Stimulated activated CD4-positive, alpha-beta T cell treated with anti-CD3 and anti-CD28 coated beads, Interleukin-2, amount 100 ng/mL, for 4 hours (primary cell): ENCODE data around the gene RIPK4.

Experiments used
- DNase-seq: peaks from one replicate; pipeline ENCODE4 v3.0.0-alpha.2; 2020; ENCODE audit warnings: low read depth

RIPK4 gene

DNA sequence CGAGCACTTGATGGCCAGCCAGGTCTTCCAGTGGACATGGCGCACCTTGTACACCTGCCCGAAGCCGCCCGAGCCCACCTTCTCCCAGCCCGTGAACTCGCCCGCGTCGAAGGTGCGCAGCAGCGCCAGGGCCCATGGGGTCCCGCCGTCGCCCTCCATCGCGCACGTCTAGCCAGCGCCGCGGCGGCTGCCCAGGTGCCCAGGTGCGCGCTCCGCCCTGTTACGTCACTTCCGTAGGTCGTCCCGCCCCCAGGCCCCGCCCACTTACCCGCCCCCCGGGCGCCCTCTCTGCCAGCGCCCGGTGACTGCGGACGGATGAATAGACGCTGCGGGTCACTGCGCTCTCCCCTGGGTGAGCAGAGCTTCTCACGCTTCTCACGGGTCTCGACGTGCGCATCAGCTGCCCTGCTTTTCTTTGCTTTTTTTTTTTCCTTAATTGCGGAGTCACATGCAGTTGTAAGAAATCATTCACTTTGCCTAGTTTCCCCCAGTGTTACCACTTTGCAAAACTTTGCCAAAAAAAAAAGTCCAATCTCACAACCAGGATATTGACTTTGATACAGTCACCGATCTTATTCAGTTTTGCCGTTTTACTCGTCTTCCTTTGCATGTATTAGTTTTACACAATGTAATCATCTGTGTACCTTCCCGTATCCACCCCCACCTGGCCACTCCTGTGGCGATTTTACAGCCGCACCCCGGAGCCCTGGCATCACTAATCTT is at the start of gene RIPK4:
Gene RIPK4, minus strand, starts transcription at position 170 of the 723 bp plus-strand sequence. Its CDS starts 11 bp downstream, at position 159.
- peak; percentile 55 for DNase-seq

DNA sequence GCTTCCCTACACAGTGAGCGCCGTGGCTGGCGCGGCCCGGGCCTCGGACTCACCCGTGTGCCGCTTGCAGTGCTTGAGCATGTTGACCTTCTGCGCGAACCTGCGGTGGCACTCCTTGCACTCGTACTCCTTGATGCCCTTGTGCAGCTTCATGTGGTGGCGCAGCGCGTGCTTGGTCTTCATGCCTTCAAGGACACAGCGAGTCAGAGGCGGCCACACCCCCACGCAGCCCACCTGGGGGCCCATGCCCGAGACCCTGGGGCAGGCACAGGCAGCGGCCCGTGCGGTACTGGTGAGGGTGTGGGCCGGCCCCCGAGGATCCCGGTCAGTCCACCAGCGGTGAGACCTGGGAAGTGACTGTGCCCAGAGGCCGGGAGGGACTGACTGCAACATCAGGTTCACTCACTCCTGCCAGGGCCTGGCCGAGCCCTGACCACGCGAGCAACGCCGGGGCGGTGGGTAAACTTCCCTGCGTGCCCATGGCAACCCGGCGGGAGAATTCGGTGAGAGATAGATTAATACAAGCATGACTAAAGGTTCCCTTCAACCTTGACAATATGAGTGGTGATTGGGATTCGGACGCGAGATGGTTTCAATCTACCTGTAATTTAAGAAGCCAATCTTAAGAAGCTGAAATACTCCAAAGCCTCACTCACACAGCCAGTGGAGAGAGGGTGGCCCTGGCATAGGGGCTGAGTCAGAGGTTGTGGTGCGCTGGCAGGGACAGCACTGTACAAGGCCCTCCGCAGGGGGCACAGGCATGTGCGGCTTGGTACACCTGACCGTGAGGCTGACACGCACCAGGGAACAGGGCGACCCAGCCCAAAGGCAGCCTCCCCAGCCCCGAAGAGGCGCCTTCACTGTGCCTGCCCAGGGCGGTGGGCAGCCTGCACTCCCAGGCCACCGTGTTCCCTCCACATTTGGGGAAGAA is 49.1 kb upstream of the RIPK4 start:
- DNase-seq: no peak

DNA sequence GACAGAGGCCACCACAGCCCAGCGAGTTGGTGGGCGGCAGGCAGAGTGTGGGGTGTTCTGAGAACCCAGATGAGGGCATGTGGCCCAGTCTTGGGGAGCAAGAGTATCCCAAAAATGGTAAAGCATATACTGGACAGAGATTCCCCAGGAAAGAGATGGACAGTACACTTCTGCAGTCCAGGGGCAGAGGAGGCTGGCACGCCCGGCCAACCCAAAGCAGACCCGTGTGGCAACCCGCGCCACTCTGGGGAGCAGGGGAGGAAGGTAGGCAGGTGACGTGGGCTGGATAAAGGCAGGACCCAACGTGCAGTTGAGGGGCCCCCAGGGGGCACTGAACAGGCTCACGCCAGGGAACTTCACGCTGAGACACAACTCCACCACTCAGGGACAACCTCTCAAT is 46.4 kb upstream of the RIPK4 start:
- DNase-seq: no peak

DNA sequence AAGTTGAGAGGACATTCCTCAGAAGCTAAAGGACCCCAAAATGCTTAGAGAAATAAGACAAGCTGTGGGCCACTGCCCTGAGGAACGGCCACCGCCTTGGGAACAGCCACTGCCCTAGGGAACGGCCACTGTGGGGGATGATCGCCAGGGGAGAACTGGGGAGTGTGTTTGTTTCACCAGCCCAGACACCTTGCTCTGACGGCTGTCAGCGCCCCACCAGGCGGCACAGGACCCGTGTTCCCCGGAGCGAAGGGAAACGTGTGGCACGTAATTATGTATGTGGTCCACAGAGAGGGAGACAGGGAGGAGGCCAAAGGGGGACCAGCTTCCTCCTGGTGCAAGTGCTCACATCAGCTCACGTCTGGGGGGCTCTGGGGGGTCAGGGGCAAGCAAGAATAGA is 45.8 kb upstream of the RIPK4 start:
- DNase-seq: no peak

DNA sequence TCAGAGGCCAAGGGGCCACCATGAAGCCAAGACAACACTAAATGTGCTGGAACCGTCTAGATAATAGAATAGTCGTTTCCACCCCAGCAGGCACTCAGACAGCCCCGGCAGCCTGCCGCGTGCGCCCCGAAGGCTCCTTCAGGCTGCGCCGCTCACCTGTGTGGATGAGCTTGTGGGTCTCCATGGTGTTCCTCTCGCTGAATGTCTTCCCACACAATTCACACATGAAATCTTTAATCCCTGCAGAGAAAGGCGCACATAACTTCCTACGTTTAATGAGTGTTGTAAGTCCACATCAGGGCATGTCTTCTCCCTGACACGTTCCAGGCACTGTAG is 43.7 kb upstream of the RIPK4 start:
- no peak for DNase-seq

DNA sequence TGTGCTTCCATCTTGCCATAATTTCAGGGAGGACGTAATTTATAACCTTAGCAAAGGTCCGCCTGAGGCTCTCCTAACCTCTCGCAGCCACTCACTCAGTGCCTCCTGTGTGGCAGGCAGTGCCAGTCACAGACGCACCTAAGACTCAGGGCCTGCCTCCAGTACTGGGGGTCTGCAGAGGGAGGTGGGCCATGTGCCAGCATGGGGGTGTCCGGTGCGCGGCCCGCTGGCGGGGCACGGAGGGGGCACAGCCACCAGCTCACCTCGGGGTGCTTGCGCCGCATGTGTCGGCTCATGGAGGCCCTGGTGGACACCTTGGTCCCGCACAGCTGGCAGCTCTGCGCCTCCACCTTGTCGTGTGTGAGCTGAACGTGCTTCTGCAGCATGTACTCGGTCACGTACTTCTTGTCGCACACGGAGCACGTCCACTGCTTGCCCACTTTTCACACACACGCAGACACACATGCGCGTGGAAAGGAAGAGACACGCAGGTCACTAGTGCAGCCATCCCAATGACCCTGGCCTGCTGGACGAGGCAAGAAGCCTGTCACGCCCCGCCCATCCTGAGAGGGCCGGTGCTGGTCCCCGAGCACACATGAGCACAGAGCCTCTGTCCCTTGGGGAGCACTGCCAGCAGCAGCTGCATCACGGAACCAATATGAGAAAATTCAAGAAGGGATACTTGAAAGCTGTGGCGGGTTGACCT is 43.2 kb upstream of the RIPK4 start:
- no peak for DNase-seq

DNA sequence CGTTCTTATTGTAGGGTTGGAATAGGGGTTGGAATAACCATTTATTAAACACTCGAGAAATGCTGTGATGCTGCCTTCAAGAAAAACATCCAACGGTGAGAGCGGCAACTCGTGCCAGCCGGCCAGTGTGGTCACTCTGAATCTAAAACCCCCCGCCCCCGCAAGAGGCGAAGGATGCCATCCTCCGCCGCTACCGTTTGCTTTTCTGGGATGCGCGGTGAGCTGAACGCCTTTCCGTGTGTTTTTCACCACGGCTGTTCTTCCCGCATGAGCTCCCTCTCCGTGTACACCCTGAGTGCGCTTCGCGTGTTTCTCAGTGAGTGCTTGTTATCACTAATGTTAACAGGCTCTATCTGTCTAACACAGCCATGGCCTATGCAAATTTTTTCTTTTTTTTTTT is 42.0 kb upstream of the RIPK4 start:
- DNase-seq: no peak

DNA sequence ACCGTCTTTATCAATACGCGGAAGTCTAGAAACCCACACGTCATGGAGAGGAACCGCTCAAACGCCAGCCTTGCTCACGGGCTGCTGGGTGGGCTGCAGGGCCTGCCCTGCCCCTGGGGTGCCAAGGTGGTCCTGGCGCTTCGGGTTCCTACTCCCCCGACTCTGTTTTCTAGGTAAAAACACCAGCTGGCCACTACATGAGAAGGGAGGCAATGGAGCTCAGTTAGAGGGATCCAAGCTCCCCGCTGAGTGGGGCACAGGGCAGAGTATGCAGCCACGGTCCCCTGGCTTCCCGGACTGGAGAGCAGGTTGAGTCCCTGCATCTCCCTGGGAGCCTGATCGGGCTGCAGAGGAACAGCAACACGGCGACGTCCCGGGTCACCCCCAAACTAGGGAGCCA is 41.2 kb upstream of the RIPK4 start:
- DNase-seq: no peak

DNA sequence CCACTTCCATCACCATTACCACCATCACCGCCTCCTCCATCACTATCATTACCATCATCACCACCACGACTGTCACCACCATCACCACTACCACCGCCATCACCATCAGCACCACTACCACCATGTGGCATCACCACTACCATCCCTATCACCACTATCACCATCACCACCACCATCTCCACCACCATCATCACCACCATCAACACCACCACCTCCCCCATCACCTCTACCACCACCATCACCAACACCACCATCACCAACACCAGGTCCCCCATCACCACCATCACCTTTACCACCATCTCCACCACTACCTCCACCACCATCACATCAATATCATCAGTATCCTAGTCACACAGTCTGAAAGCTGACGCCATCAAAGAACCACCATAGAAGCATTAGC is 39.9 kb upstream of the RIPK4 start:
- no peak for DNase-seq

DNA sequence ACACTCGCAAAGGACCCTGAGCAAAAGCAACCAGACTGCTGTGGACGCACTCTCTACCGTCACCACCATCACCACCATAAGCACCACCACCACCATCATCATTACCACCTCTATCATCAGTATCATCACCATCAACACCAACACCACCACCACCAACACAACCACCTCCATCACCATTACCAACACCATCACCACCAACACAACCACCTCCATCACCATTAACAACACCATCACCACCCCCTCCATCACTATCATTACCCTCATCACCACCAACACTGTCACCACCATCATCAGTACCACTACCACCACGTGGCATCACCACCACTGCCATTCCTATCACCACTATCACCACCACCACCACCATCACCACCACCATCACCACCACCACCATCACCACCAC is 38.8 kb upstream of the RIPK4 start:
- no peak for DNase-seq

DNA sequence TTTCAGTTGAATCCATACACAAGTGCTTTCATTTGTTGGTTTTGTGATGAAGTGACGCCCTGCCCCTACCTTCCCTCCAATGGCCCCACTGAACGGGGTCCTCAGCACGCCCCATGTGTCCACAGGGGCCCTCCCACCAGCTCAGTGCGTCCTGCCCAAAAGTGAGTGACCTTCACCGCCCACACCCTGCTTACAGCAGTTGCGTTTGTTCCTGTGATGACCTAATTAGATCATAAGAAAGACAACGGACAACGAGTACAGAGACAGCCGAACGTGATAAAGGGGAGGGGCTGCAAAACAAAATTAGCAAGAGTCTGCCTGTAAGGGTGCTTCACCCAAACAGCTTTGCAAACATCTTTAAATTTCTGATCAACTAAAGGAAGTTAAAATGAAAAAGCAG is 38.2 kb upstream of the RIPK4 start:
- DNase-seq: no peak

DNA sequence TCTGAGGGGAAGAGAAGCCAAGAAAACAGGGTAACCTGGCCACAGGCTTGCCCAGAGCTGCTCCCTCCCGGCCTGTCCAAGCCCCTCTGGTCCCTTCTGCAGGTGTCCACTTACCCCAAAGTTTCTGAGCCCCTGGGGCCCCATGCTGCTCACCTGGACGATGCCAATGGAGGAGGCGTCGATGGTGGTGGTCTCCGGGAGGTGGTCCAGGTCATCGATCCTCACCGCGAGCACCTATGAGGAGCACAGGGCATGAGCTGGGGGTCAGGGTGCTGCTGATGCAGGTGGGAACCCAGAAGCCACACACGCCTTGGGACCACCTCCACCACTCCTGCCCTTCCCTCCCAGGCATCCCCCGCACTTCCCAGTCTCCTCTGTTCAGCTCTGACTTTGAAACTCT is 37.5 kb upstream of the RIPK4 start:
- no peak for DNase-seq

DNA sequence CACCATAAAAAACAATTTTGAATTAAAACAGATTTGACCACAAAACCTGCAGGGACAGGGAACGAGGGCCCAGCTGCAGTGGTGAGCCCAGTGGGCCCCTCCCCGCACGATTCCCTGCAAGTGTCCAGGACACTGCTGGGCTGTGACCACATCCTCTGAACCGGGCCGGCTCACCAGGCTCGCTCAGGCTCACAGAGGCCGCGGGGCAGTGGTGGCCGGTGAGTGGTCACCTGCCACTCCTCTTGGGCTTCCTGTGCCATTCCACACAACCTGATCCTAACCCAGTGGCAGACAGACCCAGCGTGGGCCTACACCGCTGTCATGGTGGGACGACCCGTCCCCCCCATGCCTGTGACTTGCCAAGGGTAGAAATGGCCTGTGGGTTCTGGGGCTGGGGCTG is 36.5 kb upstream of the RIPK4 start:
- no peak for DNase-seq

DNA sequence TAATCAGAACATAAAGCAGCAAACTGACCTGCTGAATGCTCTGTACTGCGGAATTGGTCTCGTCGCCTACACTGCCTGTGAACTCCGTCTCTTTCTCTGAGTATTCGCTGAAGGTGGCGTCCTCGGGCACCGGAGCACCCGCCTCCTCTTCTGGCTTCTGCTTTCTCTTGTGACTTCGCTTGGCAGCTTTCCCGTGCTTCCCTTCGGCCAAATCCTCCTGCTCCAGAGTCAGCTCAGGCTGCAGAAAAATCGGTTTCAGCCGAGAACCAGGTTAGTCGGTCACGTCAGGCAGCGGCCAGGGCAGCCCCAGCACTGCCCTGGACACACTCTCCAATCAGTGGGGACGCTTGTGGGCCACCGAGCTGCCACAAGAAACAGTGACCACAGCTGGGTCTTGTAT is 35.8 kb upstream of the RIPK4 start:
- no peak for DNase-seq

DNA sequence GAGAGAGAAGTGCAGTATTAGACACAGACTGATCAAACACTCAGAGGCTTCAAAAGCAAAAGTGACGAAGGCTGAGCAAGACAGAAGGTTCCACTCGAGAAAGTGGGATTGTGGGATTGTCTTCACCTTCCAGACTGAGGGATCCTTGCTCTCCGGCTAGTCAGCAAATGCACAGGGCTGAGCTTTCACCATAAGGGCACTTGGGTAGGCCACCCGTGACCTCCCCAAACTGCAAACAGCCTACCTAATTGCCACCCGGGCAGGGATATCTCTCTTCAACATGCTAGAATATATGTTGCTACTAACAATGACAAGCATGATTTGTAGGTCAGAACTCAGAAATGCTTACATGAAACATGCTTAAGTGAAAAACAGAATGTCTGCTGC is 35.3 kb upstream of the RIPK4 start:
- DNase-seq: no peak

DNA sequence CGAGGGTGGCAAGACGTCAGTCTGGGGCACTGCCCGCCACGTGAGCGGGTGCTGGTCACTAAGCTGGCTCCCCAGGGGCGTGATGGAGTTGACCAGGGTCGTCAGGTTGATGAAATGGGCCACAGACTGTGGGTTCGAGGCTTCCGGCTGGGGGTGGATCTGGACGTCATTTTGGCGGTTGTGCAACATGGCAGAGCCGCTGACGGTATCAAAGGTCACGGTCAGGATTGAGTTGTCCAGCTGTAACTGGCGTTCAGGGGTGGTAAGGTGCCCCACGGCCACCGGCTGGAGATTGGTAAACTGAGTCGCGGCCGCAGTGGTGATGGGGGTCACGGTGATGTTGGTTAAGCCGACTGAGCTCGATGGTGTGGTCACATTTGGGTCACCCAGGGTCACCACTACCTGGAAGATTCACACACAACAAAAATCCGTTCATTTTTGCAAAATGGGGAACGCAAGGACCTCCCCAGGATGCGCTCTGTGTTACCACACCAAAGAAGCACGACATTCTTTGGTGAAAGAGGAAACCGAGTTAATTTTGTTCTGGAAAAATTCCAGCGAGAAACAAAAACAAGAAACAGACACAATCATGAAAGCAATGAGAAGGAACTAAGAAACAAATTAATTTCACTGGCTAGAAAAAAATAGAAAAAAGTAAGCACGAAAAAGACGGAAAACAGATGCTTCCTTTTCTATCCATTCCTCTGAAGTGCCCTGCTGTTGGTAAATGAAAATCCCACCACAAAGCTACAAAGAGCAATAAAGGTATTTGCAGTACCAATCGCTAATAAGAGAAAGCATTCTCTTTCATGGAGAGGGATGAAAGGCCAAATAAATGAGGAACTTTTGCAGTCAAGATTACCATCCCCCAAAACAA is 34.7 kb upstream of the RIPK4 start:
- no peak for DNase-seq

DNA sequence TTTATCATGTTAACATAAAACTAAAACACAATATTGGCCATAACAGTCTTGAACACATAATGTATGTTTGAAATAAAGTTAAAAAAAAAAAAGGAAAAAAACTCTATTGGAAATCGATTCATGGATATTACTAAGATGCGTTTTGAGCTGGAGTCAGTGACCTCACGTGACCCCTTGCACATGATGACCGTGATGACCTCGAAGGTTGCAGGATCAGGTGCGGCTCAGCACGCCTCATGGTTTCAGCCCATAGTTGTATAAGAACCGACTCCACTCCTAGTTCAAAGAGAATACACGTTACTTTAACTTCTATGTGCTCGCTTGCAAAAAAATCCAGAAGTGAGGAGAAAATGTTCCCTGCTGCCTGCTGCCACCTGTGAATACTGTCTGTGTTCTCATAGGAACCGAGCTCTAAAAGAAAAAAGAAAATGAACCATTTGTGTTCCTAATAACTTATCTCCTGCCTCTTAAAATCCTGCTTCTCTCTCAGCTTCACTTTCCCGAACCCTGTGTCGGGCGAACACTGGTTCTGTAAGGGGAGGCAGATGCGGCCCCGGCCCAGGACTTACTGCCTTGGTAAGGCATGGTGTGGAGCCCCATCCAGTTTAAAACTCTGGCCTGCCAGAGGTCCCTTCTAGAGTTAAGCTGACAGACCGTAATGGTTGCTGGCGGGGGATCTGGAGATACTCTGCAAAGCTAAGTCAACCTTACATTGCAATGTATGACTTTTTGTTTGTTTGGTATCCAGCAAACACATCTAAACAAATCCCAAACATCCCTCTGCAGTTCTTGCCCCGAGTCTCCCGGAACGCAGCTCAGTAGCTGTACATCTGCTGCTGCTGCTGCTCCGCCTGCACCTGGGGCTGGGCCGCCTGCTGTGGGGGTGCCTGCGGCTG is 33.8 kb upstream of the RIPK4 start:
- DNase-seq: no peak

DNA sequence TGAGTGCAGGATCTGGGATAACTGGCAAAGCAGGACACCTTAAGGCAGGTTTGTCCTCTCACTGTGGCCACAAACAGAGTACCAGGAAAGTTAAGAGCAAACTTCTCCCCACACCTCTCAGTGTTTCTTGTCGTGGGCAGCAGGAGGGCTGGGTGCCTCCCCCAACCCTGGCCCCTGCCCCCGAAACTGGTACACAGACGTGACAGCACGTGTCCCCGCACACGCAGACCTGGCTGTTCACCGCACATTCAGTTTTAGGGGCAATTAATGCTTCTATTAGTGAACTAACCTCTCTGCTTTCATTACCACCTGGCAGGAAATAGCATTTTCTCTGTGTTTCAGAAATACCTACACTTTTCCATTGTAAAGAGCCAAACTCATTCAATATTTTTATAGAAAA is 32.9 kb upstream of the RIPK4 start:
- DNase-seq: no peak

DNA sequence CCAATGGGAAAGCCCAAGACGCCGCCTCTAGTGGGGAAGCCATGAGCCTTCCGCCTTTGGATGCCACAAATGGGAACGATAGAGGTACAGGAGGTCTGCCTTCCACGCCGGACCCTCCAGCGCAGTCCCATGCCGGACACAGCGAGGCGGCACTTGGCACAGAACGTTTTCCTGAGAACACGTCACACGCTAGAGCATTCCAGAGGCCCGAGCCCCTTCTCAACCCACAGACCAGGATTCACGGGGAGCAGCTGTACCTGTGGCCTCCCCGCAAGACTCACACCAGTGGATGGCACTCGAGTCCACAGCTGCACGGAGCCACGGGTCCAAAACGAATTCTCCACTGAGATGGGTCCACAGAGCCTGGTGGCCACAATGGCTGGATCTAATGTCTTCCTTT is 31.5 kb upstream of the RIPK4 start:
- DNase-seq: no peak

DNA sequence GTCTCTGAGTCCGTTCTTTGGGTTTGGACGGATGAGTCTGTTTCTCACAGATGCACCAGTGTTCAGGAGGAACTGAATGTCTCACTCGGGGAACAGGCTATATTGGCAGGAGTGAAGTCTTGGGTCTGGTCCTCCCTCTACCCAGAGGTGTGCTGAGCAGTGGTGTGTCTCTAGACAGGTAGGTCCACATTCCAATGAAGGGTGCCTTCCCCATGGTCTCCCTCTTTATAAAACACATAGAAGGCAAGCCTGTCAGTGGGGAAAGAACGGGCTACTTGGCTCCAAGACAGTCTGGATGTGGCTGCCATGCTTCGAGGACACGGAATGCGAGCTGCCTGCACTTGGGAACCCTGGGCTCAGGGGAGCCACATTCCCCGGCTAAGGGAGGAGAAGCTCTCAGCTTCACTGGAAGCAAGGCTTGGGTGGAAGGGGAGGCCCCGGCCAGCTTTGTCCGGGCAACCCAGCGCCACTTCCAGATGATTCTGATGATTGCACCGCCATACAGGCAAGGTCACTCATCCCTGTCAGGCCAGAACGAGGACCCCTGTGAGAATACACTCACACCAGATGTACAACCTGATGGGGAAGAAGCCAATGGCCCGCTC is 29.7 kb upstream of the RIPK4 start:
- DNase-seq: no peak

DNA sequence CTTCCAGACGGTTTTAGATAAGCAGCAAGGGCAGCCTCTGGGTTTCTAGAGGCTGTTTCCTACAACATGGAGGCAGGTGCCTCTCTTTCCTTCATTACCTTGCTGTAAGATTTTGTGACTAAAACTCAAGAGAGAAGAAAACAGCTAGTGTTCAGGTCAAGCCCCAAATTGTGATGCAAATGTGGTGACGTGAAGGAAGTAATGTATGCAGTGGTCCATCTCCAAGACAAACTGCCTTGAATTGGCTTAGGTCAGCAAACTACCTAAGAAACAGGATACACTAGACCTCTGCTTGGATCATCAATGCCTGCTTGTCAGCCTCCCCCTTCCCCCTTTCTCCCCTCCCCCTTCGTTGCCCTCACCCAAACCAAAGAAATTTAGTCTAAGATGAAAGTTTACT is 28.9 kb upstream of the RIPK4 start:
- DNase-seq: no peak
